ENCODE results near the gene TRAF3. TPM values are rescaled to one million over a fixed set of nuclear protein-coding genes. Genes with fewer than 3 reads are reported as not detected.

The TRAF3 gene
- total and polyA plus RNA-seq, 4 donors: 2.1 to 12.0 (median 5.2) TPM

DNA sequence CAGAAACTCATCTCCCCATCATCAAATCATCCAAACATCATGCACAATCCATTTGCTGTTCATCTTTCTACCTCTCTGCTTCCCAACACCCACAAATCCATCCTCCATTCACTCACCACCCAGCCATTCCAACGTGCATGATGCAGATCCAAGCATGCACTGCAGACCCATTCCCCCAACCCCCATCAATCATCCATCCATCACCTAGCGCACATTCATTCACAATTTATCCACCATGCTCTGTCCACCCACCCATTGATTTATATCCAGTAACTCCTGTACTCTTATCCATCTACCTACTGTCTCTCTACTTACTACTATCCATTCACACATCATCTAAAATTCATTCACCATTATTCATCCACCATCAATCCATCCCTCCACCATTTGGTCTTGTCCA lies 141.2 kb downstream of the TRAF3 start:
- Histone ChIP-seq H3K4me3 (ENCODE audit: low read depth in 1 of 3, low read length in 3 of 3) (no peak overlapping the region), H3K27ac (ENCODE audit: low read depth in 1 of 2, low read length in 2 of 2) (no peak overlapping the region), H3K4me1 (ENCODE audit: control insufficient read depth in 4 of 4, insufficient read depth in 4 of 4, low read length in 3 of 4) (peaks cover 8 to 24% (median 17%) of the 10 kb centered on the region in 4 donors), H3K27me3 (ENCODE audit: control insufficient read depth in 4 of 4, insufficient read depth in 4 of 4, low read length in 3 of 4) (no peaks in the 10 kb centered on the region), H3K9ac (ENCODE audit: low read depth in 1 of 2, low read length in 2 of 2) (no peak overlapping the region), H3K36me3 (ENCODE audit: control insufficient read depth in 4 of 4, insufficient read depth in 3 of 4, low read depth in 1 of 4, low read length in 3 of 4) (no peaks in the 10 kb centered on the region), H3K9me3 (ENCODE audit: control insufficient read depth in 4 of 4, low read length in 3 of 4) (no peaks in the 10 kb centered on the region)
- TF ChIP-seq HNF4G (IDR thresholded peaks at IDR 0.05) (no peak), REST (IDR thresholded peaks at IDR 0.05) (no peak), FOXA1 (IDR thresholded peaks at IDR 0.05) (no peak), RAD21 (IDR thresholded peaks at IDR 0.05) (no peak), EGR1 (IDR thresholded peaks at IDR 0.05; ENCODE audit: low read depth in 2 of 2) (no peak), GABPA (IDR thresholded peaks at IDR 0.05 in 1 of 2, conservative IDR thresholded peaks at IDR 0.05 in 1 of 2) (no peak), JUND (IDR thresholded peaks at IDR 0.05) (no peak), ATF3 (IDR thresholded peaks at IDR 0.05) (no peak), ZBTB33 (IDR thresholded peaks at IDR 0.05) (no peak), TAF1 (conservative IDR thresholded peaks at IDR 0.05) (no peak), FOXA2 (IDR thresholded peaks at IDR 0.05) (no peak), NR2F2 (IDR thresholded peaks at IDR 0.05) (no peak), YY1 (IDR thresholded peaks at IDR 0.05) (no peak)
- TF ChIP-seq, protein P1, sequence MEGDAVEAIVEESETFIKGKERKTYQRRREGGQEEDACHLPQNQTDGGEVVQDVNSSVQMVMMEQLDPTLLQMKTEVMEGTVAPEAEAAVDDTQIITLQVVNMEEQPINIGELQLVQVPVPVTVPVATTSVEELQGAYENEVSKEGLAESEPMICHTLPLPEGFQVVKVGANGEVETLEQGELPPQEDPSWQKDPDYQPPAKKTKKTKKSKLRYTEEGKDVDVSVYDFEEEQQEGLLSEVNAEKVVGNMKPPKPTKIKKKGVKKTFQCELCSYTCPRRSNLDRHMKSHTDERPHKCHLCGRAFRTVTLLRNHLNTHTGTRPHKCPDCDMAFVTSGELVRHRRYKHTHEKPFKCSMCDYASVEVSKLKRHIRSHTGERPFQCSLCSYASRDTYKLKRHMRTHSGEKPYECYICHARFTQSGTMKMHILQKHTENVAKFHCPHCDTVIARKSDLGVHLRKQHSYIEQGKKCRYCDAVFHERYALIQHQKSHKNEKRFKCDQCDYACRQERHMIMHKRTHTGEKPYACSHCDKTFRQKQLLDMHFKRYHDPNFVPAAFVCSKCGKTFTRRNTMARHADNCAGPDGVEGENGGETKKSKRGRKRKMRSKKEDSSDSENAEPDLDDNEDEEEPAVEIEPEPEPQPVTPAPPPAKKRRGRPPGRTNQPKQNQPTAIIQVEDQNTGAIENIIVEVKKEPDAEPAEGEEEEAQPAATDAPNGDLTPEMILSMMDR (IDR thresholded peaks at IDR 0.05; ENCODE audit: low read depth, low read length, missing input control): no peak
- TF ChIP-seq, protein P2, sequence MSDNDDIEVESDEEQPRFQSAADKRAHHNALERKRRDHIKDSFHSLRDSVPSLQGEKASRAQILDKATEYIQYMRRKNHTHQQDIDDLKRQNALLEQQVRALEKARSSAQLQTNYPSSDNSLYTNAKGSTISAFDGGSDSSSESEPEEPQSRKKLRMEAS (IDR thresholded peaks at IDR 0.05): no peak
- 60% methylated on average over 2 of the region's 2 CpGs for WGBS
- DNase-seq (ENCODE audit: low spot score): no peak

Measured in liver (tissue), 9 donors.